SK-N-SH treated with all-trans-retinoic acid at 6 μM for 48 hours (cell line): ENCODE data around the gene KRTAP7-1.

Experiments used
- ATAC-seq: fragments of 200-7000 bp; cut with Tn5 transposase; 3 replicates; pipeline ENCODE4 v1.9.1; 2020; ENCODE audit warnings: mild to moderate bottlenecking, moderate library complexity
- CREB5 ChIP-seq: fragments of 250-450 bp; sonication (Bioruptor Pico); IDR thresholded peaks from 2 replicates; pipeline ENCODE4 v1.5.1; 2020; ENCODE audit warnings: low read depth, mild to moderate bottlenecking, moderate library complexity
- CSDC2 ChIP-seq: fragments of 250-450 bp; sonication (Bioruptor Pico); IDR thresholded peaks from 2 replicates; pipeline ENCODE4 v1.5.0; 2020; ENCODE audit warnings: mild to moderate bottlenecking, moderate library complexity
- CSRNP3 ChIP-seq: fragments of 250-450 bp; sonication (Bioruptor Pico); IDR thresholded peaks from 2 replicates; pipeline ENCODE4 v1.5.1; 2021; ENCODE audit warnings: mild to moderate bottlenecking, moderate library complexity
- ESRRG ChIP-seq: fragments of 250-450 bp; sonication (Bioruptor Pico); IDR thresholded peaks from 2 replicates; pipeline ENCODE4 v1.6.1; 2021; ENCODE audit warnings: mild to moderate bottlenecking
- GLIS3 ChIP-seq: fragments of 250-450 bp; sonication (Bioruptor Pico); IDR thresholded peaks from 2 replicates; pipeline ENCODE4 v1.5.0; 2020; ENCODE audit warnings: mild to moderate bottlenecking, moderate library complexity
- ISL1 ChIP-seq: fragments of 250-450 bp; sonication (Bioruptor Pico); IDR thresholded peaks from 2 replicates; pipeline ENCODE4 v2.1.2; 2022; ENCODE audit warnings: mild to moderate bottlenecking, moderate library complexity
- OSR1 ChIP-seq: fragments of 250-450 bp; sonication (Bioruptor Pico); IDR thresholded peaks from 2 replicates; pipeline ENCODE4 v1.8.0; 2022; ENCODE audit warnings: moderate library complexity, mild to moderate bottlenecking, inconsistent platforms
- PATZ1 ChIP-seq: fragments of 250-450 bp; sonication (Bioruptor Pico); IDR thresholded peaks from 2 replicates; pipeline ENCODE4 v1.8.0; 2020; ENCODE audit warnings: mild to moderate bottlenecking, moderate library complexity, borderline replicate concordance
- POU6F1 ChIP-seq: fragments of 250-450 bp; sonication (Bioruptor Pico); IDR thresholded peaks from 2 replicates; pipeline ENCODE4 v1.8.0; 2021; ENCODE audit warnings: low read depth, mild to moderate bottlenecking, moderate library complexity, borderline replicate concordance
- RARB ChIP-seq: fragments of 250-450 bp; sonication (Bioruptor Pico); IDR thresholded peaks from 2 replicates; pipeline ENCODE4 v1.8.0; 2021; ENCODE audit warnings: mild to moderate bottlenecking, moderate library complexity
- SNAI2 ChIP-seq: fragments of 250-450 bp; sonication (Bioruptor Pico); IDR thresholded peaks from 2 replicates; pipeline ENCODE4 v1.5.0; 2020; ENCODE audit warnings: mild to moderate bottlenecking, moderate library complexity
- TCF4 ChIP-seq: fragments of 250-450 bp; sonication (Bioruptor Pico); IDR thresholded peaks from 2 replicates; pipeline ENCODE4 v1.8.0; 2021; ENCODE audit warnings: mild to moderate bottlenecking, moderate library complexity, borderline replicate concordance
- TSHZ2 ChIP-seq: fragments of 250-450 bp; sonication (Bioruptor Pico); IDR thresholded peaks from 2 replicates; pipeline ENCODE4 v1.5.0; 2020; ENCODE audit warnings: mild to moderate bottlenecking, moderate library complexity
- ZC3H10 ChIP-seq: fragments of 250-450 bp; sonication (Bioruptor Pico); IDR thresholded peaks from 2 replicates; pipeline ENCODE4 v1.5.1; 2021; ENCODE audit warnings: mild to moderate bottlenecking, moderate library complexity
- ZFP3 ChIP-seq: fragments of 250-450 bp; sonication (Bioruptor Pico); IDR thresholded peaks from 2 replicates; pipeline ENCODE4 v1.5.0; 2020; ENCODE audit warnings: mild to moderate bottlenecking, moderate library complexity
- ZFP30 ChIP-seq: fragments of 450-650 bp; formaldehyde crosslinking; IDR thresholded peaks from 2 replicates; pipeline ENCODE4 v1.5.0; 2022; ENCODE audit warnings: mild to moderate bottlenecking, moderate library complexity
- ZNF565 ChIP-seq: fragments of 450-650 bp; formaldehyde crosslinking; conservative IDR thresholded peaks from 2 replicates; pipeline ENCODE4 v1.5.0; 2020; ENCODE audit warnings: low read depth, mild to moderate bottlenecking, moderate library complexity
- ZNF70 ChIP-seq: fragments of 450-650 bp; formaldehyde crosslinking; IDR thresholded peaks from 2 replicates; pipeline ENCODE4 v1.5.0; 2020; ENCODE audit warnings: mild to moderate bottlenecking, moderate library complexity
- ZNF8 ChIP-seq: fragments of 450-650 bp; formaldehyde crosslinking; IDR thresholded peaks from 2 replicates; pipeline ENCODE4 v1.5.0; 2020; ENCODE audit warnings: mild to moderate bottlenecking, moderate library complexity

Gene KRTAP7-1

GRCh38 chr21:30831194-30831765 lies 1.7 kb upstream of the KRTAP7-1 start:
- no peak for TF ChIP-seq GLIS3 (CRISPR knock-in tag)
- no peak for TF ChIP-seq TCF4 (CRISPR knock-in tag)
- TF ChIP-seq ZNF70 (CRISPR knock-in tag), result no peak
- TF ChIP-seq ZC3H10 (CRISPR knock-in tag), result no peak
- TF ChIP-seq PATZ1 (CRISPR knock-in tag), result no peak
- TF ChIP-seq TSHZ2 (CRISPR knock-in tag), result no peak
- no peak for TF ChIP-seq OSR1
- TF ChIP-seq ZNF565 (CRISPR knock-in tag), result no peak
- no peak for TF ChIP-seq ESRRG (CRISPR knock-in tag)
- no peak for TF ChIP-seq ZFP3
- TF ChIP-seq ISL1 (CRISPR knock-in tag), result no peak
- TF ChIP-seq CSRNP3, result no peak
- no peak for TF ChIP-seq SNAI2
- TF ChIP-seq ZNF8 (CRISPR knock-in tag), result no peak
- ATAC-seq, result no peak

GRCh38 chr21:30818837-30819610 lies 10.5 kb downstream of the KRTAP7-1 start:
- TF ChIP-seq SNAI2, result no peak
- TF ChIP-seq TSHZ2 (CRISPR knock-in tag), result no peak
- no peak for TF ChIP-seq PATZ1 (CRISPR knock-in tag)
- TF ChIP-seq ESRRG (CRISPR knock-in tag), result no peak
- TF ChIP-seq RARB (CRISPR knock-in tag), result no peak
- no peak for TF ChIP-seq ZC3H10 (CRISPR knock-in tag)
- TF ChIP-seq CSDC2 (CRISPR knock-in tag), result no peak
- no peak for TF ChIP-seq ZFP30 (CRISPR knock-in tag)
- TF ChIP-seq POU6F1 (CRISPR knock-in tag), result no peak
- TF ChIP-seq CREB5, result no peak
- no peak for ATAC-seq
